Activated T-helper 1 cell treated with Interleukin-2 at 50 U/mL for 16 hours (primary cell): ENCODE results near the gene FLG2.
"Not testable (repeated sequence)": the region's sequence is repeated elsewhere in the genome, so short reads cannot be mapped to it uniquely, and the experiment has no call there.

ENCODE experiments used
- DNase-seq: peaks from one replicate; pipeline ENCODE4 v3.0.0-alpha.2; 2020; ENCODE audit warnings: low read depth

Gene FLG2

GRCh38 chr1:152312169-152312568, 47.6 kb downstream of the FLG2 start:
- not testable (repeated sequence) for DNase-seq

GRCh38 chr1:152309955-152310354, 49.9 kb downstream of the FLG2 start:
- no peak for DNase-seq

- not testable (repeated sequence) for DNase-seq
Observed at GRCh38 chr1:152309320-152309901, 50.4 kb downstream of the FLG2 start.

GRCh38 chr1:152308758-152309157, 51.0 kb downstream of the FLG2 start:
- DNase-seq, result not testable (repeated sequence)

GRCh38 chr1:152307970-152308369, 51.8 kb downstream of the FLG2 start:
- DNase-seq, result not testable (repeated sequence)

GRCh38 chr1:152306123-152306522, 53.7 kb downstream of the FLG2 start:
- not testable (repeated sequence) for DNase-seq

- not testable (repeated sequence) for DNase-seq
Observed at GRCh38 chr1:152304773-152305172, 55.0 kb downstream of the FLG2 start.

- not testable (repeated sequence) for DNase-seq
Observed at GRCh38 chr1:152303139-152303872, 56.5 kb downstream of the FLG2 start.
